Measurements from ENCODE around the gene RNU6-9.
"Not testable (repeated sequence)": the region's sequence is repeated elsewhere in the genome, so short reads cannot be mapped to it uniquely, and the experiment has no call there.

- TF ChIP-seq CTCF, POLR2A (IDR thresholded peaks at IDR 0.05): not testable (repeated sequence)
Observed at GRCh38 chr19:853614-854220, 39.6 kb upstream of the RNU6-9 start.

All from heart left ventricle (tissue), 13 donors.